ENCODE data around the gene FBXO27.

Gene FBXO27

DNA sequence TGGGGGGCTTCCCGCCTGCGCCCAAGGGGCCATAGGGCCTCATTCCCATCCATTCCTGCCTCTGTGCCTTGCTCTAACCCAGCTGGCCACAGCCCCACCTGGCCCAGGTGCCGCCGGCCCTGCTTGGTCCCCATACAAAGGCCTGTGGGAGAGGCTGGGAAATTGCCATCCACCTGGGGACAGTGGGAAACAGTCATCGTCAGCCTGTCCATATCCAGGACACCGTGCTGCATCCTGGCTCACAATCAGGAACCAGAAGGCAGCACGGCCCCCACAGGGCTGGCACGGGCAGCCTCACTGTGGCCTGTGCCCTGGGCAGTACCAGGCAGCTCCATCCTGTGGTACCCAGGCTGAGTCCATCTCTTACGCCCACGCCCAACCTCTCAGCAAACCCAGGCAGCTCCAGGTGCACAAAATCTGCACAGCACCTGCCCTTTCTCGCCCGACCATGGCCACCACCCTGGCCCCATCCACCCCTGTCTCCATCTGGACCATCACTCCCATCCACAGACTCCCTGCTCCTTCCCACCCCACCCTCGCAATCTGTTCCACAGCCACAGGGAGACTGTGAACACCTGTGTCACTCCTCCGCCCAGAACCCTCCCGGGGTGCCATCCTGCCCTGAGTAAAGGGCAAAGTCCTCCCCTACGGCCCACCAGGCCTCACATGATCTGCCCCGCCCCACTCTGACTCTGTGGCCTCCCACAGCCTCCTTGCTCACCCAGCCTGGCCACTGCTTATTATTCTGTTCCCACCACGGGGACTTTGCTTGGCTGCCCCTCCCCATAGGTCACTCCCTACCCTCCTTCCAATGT, 21.1 kb upstream of the FBXO27 start:
- Mint-ChIP-seq H3K4me3 (no peak overlapping the region), H3K27me3 (no peaks in the 10 kb centered on the region), H3K36me3 (ENCODE audit: low read depth) (no peaks in the 10 kb centered on the region), H3K4me1 (no peaks in the 10 kb centered on the region), H3K9me3 (no peaks in the 10 kb centered on the region), H3K27ac (no peak overlapping the region)
- ATAC-seq (no peak), DNase-seq (no peak)

DNA sequence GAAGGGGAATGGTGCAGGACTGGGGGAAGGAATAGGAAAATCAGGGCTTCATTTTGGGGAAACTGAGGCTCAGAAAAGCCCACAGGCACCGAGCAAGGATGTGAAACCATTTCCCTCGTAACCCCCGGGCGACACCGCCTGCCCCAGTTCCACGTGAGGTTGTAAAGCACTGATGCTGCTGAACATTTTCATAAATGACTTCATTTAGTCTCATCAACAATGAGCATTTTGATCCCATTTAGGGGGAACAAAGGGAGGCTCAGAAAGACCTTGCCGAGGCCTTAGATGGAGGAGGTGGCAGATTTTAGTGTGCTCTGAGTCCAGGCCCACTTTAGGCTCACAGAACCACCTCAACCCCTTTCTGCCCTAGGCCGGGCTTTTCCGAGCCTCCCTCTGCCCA, 20.5 kb upstream of the FBXO27 start:
- H3K27me3 Mint-ChIP-seq = no peaks in the 10 kb centered on the region
- ATAC-seq (no peak), DNase-seq (no peak)
- no peaks in the 10 kb centered on the region for H3K9me3 Mint-ChIP-seq
- no peak overlapping the region for H3K27ac Mint-ChIP-seq
- no peaks in the 10 kb centered on the region for H3K4me1 Mint-ChIP-seq
- H3K36me3 Mint-ChIP-seq (ENCODE audit: low read depth) = no peaks in the 10 kb centered on the region
- H3K4me3 Mint-ChIP-seq = no peak overlapping the region

DNA sequence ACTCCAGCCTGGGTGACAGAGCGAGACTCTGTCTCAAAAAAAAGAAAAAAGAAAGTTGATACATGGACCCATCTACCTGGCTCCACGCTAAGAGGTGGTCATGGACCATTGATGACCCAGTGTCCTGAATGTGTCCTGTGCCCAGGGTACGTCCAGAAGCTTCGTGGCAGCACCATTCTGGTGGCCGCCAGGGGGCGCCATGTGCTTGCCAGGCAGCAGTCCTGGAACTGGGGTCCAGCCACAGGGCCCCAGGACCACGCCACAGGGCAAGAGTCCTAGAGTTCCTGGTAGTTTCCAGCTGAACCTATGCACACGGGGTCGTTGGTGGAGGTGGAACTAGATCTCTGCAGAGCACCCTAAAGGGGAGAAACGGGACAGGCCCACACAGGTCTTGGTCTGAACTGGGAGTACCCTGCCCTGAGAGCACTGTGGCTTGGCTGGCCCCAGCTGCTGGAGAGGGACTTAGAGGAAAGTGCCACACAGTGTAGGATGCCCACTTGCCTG, 19.9 kb upstream of the FBXO27 start:
- Mint-ChIP-seq H3K27me3 (no peaks in the 10 kb centered on the region), H3K4me1 (no peaks in the 10 kb centered on the region), H3K27ac (no peak overlapping the region), H3K4me3 (no peak overlapping the region), H3K36me3 (ENCODE audit: low read depth) (no peaks in the 10 kb centered on the region), H3K9me3 (no peaks in the 10 kb centered on the region)
- DNase-seq (peak; percentile 75), ATAC-seq (peak; percentile 65)

DNA sequence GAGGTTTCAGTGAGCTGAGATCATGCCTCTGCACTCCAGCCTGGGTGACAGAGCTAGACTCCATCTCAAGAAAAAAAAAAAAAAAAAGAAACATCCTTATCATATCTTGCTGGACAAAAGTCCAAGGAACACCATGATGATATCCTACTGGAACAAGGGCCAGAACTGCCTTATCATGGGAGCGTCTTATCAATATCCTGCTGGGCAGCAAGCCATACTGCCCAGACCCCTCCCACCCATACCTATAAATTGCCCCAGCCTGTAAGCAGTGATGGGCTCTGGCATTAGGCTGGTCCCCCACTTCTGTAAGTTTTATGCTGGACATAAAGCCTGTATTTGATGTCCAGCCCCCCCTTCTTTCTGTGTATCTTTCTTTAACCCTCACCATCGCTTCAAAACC, 14.7 kb upstream of the FBXO27 start:
- Mint-ChIP-seq H3K4me1 (no peaks in the 10 kb centered on the region), H3K27me3 (peaks cover 1% of the 10 kb centered on the region), H3K36me3 (ENCODE audit: low read depth) (no peaks in the 10 kb centered on the region), H3K27ac (no peak overlapping the region), H3K4me3 (no peak overlapping the region), H3K9me3 (no peaks in the 10 kb centered on the region)
- ATAC-seq (no peak), DNase-seq (no peak)

DNA sequence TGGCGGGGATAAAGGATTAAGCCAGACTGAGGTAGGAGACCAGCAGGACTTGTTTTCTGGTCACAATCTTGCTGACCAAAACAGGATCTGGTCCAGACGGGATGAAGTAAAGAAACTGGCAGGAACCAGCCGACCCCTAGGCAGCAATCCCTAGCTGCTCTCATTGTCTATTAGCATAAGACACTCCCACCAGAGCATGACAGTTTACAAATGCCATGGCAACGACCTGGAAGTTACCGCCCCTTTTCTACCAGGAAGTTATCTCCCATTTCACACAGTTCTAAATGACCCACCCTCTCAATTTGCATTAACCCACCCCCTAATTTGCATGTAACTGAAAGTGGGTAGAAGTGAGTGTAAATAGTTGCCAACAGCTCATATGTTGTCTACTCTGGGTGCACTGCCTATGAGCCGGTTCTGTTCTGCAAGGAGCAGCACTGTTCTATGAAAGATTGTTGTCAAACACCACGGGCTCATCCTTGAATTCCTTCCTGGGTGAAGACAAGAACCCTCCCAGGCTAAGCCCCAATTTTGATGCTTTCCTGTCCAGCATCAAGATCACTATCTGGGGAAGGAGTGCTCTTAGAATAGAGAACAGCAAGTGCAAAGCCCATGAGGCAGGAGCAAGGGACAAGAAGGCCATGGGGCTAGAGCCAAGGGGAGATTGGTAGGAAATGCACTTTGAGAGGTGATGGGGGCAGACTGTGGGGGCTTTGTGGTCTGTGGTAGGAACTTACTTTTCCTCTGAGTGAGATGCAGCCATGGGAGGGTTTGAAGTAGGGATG, 13.9 kb upstream of the FBXO27 start:
- H3K27me3 Mint-ChIP-seq = peaks cover 1% of the 10 kb centered on the region
- no peak overlapping the region for H3K4me3 Mint-ChIP-seq
- no peaks in the 10 kb centered on the region for H3K4me1 Mint-ChIP-seq
- DNase-seq (no peak), ATAC-seq (no peak)
- peaks cover under 1% of the 10 kb centered on the region for H3K9me3 Mint-ChIP-seq
- H3K27ac Mint-ChIP-seq = no peak overlapping the region
- no peaks in the 10 kb centered on the region for H3K36me3 Mint-ChIP-seq (ENCODE audit: low read depth)

DNA sequence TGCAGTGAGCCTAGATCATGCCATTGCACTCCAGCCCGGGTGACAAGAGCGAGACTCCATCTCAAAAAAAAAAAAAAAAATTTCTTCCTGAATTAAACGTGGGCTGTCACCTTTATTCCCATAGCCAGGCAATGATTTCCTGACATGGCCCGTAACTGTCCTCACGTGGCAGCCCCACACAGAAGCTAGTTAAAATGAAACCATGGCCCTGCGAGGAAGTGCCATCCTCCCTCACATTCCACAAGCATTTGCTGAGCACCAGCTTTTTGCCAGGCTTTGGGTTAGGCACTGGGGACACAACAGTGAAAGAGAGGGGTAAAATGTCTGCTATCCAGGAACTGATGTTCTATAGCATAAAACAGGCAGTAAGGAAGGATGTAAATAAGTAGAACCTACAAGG, 13.2 kb upstream of the FBXO27 start:
- ATAC-seq = no peak
- peaks cover 1% of the 10 kb centered on the region for H3K27me3 Mint-ChIP-seq

DNA sequence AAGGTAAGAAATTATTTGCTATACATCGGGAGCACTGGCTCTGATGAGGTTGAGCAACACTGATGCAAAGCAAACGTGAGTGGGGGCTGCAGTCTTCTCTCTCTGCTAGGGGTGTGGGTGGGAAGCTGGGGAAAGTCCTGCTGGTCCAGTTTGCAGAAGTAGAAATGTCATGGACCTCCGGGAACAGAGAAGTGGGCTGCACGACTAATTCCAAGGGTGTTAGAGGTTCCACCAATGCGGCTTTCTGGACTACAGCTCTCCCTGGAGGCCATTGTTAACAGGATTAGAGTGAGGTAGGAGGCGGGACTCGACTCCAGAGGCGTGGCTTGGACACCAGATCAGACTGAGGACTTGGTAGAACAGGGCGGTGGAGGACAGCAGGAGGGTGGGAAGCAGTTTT, 5.7 kb upstream of the FBXO27 start:
- Mint-ChIP-seq H3K27me3 (peaks cover 2% of the 10 kb centered on the region), H3K4me1 (no peaks in the 10 kb centered on the region), H3K9me3 (peaks cover 4% of the 10 kb centered on the region), H3K4me3 (no peak overlapping the region), H3K27ac (no peak overlapping the region), H3K36me3 (ENCODE audit: low read depth) (no peaks in the 10 kb centered on the region)
- ATAC-seq (no peak), DNase-seq (no peak)

More for the DNA sequence above, 13.2 kb upstream of the FBXO27 start:
- H3K9me3 Mint-ChIP-seq = peaks cover 4% of the 10 kb centered on the region
- no peaks in the 10 kb centered on the region for H3K4me1 Mint-ChIP-seq
- DNase-seq = no peak
- H3K4me3 Mint-ChIP-seq = no peak overlapping the region
- H3K36me3 Mint-ChIP-seq (ENCODE audit: low read depth) = no peaks in the 10 kb centered on the region
- H3K27ac Mint-ChIP-seq = no peak overlapping the region

DNA sequence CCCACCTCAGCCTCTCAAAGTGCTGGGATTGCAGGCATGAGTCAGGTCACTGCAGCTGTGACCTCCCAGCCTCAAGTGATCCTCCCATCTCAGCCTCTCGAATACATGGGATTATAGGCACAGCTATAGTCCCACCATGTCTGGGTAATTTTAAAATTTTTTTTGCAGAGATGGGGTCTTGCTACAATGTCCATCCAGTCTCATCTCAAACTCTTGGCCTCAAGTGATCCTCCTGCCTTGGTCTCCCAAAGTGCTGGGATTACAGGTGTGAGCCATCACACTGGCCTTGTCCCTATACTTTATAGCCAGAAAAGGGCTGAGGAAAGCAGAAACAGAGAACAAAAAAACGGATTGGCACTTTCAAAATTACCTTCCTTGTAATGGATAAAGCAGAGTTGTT, 4.8 kb upstream of the FBXO27 start:
- H3K4me3 Mint-ChIP-seq = no peak overlapping the region
- peaks cover 5% of the 10 kb centered on the region for H3K27me3 Mint-ChIP-seq
- ATAC-seq (no peak), DNase-seq (no peak)
- no peak overlapping the region for H3K27ac Mint-ChIP-seq
- H3K36me3 Mint-ChIP-seq (ENCODE audit: low read depth) = no peaks in the 10 kb centered on the region
- peaks cover 3% of the 10 kb centered on the region for H3K4me1 Mint-ChIP-seq
- peaks cover 4% of the 10 kb centered on the region for H3K9me3 Mint-ChIP-seq

DNA sequence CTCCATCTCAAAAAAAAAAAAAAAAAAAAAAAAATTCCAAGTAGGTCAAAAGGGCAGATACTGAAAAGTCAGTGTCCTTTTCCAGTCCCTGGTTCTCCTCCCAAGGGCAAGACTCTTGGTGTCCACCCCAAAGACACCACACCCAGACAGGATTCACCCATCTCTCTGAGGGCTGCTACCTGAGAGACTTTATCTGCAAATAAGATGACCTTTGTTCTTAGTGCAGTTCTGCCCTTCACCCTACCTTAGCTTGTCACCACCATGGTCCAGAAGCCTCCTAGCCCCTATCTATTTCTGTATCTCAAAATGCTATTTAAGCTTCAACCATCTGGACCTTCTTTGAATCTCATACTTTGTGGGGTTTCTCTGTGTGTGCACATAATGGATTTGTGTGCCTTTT, 4.2 kb upstream of the FBXO27 start:
- Mint-ChIP-seq H3K4me1 (peaks cover 3% of the 10 kb centered on the region), H3K36me3 (ENCODE audit: low read depth) (no peaks in the 10 kb centered on the region), H3K27ac (no peak overlapping the region), H3K9me3 (peaks cover 4% of the 10 kb centered on the region), H3K27me3 (peaks cover 5% of the 10 kb centered on the region), H3K4me3 (no peak overlapping the region)
- ATAC-seq (no peak), DNase-seq (no peak)

DNA sequence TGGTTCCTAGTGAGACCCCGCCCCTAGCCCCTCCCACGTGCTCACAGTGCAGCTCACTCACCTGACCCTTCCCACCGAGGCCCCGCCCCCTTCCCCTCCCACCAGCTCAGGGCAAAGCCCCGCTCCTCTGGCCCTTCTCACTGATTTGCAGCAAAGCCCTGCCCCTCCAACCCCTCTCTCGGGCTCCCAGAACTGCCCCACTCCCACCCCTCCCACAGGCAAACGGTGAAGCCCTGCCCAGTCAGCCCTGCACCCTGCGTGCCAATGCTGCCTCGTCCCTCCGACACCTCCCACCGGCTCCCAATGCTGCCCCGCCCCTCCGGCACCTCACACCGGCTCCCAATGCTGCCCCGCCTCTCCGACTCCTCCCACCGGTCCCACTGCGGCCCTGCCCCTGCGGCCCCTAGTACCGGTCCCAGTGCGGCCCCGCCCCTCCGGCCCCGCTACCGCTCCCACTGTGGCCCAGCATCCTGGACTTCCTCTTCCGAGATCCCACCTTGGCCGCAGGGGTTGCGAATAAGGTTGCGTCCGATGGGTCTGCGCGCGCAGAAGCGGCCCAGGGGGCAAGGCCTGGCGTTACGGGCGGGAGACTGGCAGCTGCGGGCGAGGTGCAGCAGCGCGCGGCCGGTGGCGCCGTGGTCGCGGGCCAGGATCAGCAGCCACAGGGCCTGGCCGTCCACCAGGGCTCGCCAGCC, 834 bp downstream of the FBXO27 start:
- Mint-ChIP-seq H3K27me3 (peaks cover 4% of the 10 kb centered on the region), H3K9me3 (no peaks in the 10 kb centered on the region), H3K4me3 (peak overlapping the region; percentile 50), H3K4me1 (peaks cover 13% of the 10 kb centered on the region), H3K36me3 (ENCODE audit: low read depth) (no peaks in the 10 kb centered on the region), H3K27ac (no peak overlapping the region)
- ATAC-seq (peak; percentile 93), DNase-seq (peak; percentile 88)

DNA sequence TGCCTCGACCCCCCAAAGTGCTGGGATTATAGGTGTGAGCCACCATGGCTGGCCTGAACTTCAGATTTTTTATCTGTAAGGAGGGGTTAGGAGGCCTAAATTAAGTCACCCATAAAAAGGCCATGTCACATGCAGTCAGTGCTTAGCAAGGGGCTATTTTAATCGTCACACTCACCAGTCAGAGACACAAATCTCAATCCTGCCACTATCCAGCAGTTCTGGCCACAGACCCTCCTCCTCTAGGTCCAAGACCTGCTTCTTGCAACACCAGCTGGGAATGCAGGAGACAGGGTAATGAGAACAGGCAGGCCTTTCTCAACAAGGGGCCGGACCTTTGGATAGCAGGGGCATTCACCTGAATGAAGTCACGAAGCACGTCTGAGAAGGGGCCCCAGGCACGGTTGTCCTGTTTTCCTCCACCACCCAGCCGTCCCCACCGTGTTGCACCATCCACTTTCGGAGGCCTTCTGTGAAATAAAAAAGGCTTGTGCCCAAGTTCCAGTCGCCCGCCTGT, 1.4 kb downstream of the FBXO27 start:
- no peak for ATAC-seq
- Mint-ChIP-seq H3K27ac (no peak overlapping the region), H3K4me3 (peak overlapping the region; percentile 50), H3K27me3 (peaks cover 4% of the 10 kb centered on the region), H3K4me1 (peaks cover 13% of the 10 kb centered on the region), H3K9me3 (no peaks in the 10 kb centered on the region), H3K36me3 (ENCODE audit: low read depth) (no peaks in the 10 kb centered on the region)
- no peak for DNase-seq

DNA sequence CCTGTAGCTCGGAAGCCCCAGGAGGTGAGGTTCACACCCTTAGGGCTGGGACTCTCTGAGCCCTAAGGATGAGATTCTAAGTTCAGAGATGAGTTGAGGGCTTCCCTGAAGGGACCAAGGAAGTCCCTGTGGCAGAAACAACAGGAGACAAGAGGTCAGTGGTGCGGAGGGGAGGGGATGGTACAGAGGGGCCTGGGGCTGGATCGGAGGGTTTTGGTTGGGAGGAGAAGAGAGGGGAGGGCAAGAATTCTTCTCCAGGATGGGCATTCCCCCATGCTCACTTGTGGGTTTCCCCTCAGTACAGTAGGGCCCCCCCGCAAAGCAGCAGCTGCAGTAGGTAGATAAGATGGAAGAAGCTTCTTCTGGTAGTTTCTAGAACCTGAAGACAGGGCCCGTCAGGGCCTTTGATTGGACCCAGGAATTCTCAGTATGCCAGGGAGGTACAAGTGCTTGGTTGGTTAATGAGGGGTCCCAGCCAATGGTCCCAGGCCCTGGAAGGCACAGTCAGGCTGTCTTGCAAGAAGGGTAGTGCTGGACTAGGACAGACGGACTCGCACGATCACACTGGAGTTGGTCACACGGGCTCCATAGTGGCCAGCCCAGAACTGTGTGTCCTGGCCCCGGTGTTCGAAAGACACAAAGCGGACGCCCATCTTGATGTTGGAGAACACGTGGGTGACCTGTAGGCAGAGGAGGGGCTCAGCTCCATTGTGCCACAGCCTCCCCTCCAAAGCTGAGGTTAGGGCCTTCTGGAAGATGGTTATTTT, 7.3 kb downstream of the FBXO27 start:
- no peak overlapping the region for H3K4me3 Mint-ChIP-seq
- H3K27ac Mint-ChIP-seq = no peak overlapping the region
- ATAC-seq (no peak), DNase-seq (no peak)
- H3K27me3 Mint-ChIP-seq = peaks cover 8% of the 10 kb centered on the region
- no peaks in the 10 kb centered on the region for H3K36me3 Mint-ChIP-seq (ENCODE audit: low read depth)
- no peaks in the 10 kb centered on the region for H3K4me1 Mint-ChIP-seq
- no peaks in the 10 kb centered on the region for H3K9me3 Mint-ChIP-seq

DNA sequence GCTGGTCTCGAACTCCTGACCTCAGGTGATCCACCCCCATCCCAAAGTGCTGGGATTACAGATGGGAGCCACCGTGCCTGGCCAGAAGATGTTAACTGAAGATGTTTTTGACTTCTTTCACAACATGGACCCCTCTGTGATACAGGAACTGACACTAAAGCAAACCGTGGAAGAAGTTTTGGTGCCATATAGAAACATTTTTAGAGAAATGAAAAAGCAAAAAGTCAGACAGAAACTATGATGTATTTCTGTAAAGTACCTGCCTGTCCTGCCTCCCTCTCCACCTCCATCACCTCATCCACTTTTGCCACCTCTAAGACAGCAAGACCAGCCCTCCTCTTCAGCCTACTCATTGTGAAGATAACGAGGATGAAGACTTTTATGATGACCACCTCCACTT, 11.3 kb downstream of the FBXO27 start:
- H3K4me1 Mint-ChIP-seq = no peaks in the 10 kb centered on the region
- ATAC-seq = peak; percentile 15
- no peak overlapping the region for H3K4me3 Mint-ChIP-seq
- DNase-seq = no peak
- no peak overlapping the region for H3K27ac Mint-ChIP-seq
- peaks cover 17% of the 10 kb centered on the region for H3K27me3 Mint-ChIP-seq
- no peaks in the 10 kb centered on the region for H3K36me3 Mint-ChIP-seq (ENCODE audit: low read depth)
- no peaks in the 10 kb centered on the region for H3K9me3 Mint-ChIP-seq

DNA sequence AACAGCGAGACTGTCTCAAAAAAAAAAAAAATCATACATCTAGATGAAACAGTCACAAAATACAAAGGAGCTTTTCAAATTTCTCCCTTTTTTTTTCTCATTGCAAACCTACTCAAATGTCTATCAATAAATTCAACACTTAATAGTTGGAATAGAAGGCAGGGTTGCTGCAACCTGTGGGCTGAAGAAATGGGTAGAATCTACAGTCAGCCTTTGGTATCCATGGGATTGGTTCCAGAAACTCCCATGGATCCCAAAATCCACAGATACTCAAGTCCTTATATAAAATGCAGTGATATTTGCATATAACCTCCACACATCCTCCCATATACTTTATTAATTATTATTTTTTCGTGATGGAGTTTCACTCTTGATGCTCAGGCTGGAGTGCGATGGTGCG, 14.7 kb downstream of the FBXO27 start:
- H3K4me3 Mint-ChIP-seq = no peak overlapping the region
- no peak overlapping the region for H3K27ac Mint-ChIP-seq
- peaks cover 21% of the 10 kb centered on the region for H3K27me3 Mint-ChIP-seq
- H3K4me1 Mint-ChIP-seq = no peaks in the 10 kb centered on the region
- ATAC-seq = no peak
- no peaks in the 10 kb centered on the region for H3K36me3 Mint-ChIP-seq (ENCODE audit: low read depth)
- no peak for DNase-seq
- H3K9me3 Mint-ChIP-seq = no peaks in the 10 kb centered on the region
